Natural killer cell treated with Interleukin-12 subunit alpha and Interleukin-12 subunit beta and Interleukin-15 and Interleukin-18, amount 100 ng/mL, for 72 hours (primary cell): ENCODE data around the gene SMG9. TPM values are rescaled to one million over a fixed set of nuclear protein-coding genes. Genes with fewer than 3 reads are reported as not detected.
A peak's percentile ranks its signal among the peaks of the same experiment; 100 is the strongest.

Experiments used
- ATAC-seq, 2 donors: fragments of 150-1000 bp; cut with Tn5 transposase in 1 of 2; sonication (Bioruptor Pico), chemical (Tn5 transposase) in 1 of 2; 2 replicates each; pipeline ENCODE4 v1.10.0; 2021
- DNase-seq: peaks from one replicate; pipeline ENCODE4 v3.0.0; 2022; ENCODE audit warnings: low spot score
- H3K27ac Mint-ChIP-seq, 2 donors: 1 replicate in 1 of 2; 2 replicates in 1 of 2; pipeline ENCODE4 v1.8.0; 2022; ENCODE audit warnings: mixed read lengths in 2 of 2, mild to moderate bottlenecking in 1 of 2, moderate library complexity in 1 of 2
- H3K27me3 Mint-ChIP-seq, 2 donors: 1 replicate in 1 of 2; 2 replicates in 1 of 2; pipeline ENCODE4 v1.8.0; 2022; ENCODE audit warnings: mixed read lengths in 2 of 2
- H3K36me3 Mint-ChIP-seq: one replicate; pipeline ENCODE4 v1.8.0; 2022; ENCODE audit warnings: mixed read lengths
- H3K4me1 Mint-ChIP-seq, 2 donors: 1 replicate in 1 of 2; 2 replicates in 1 of 2; pipeline ENCODE4 v1.8.0; 2022; ENCODE audit warnings: low read depth in 2 of 2, mixed read lengths in 2 of 2, mild to moderate bottlenecking in 1 of 2
- H3K4me3 Mint-ChIP-seq: one replicate; pipeline ENCODE4 v1.8.0; 2022; ENCODE audit warnings: mixed read lengths
- H3K9me3 Mint-ChIP-seq: 2 replicates; pipeline ENCODE4 v1.8.0; 2022; ENCODE audit warnings: mixed read lengths
- total RNA-seq, 2 donors: library from RNA; stranded (reverse); gene quantifications; one replicate each; pipeline ENCODE4 v1.2.3, GENCODE V29; 2022

Gene SMG9
- total RNA-seq, 2 donors from 2014 or later: 89.4 to 103 TPM

- Mint-ChIP-seq H3K36me3 (no peaks in the 10 kb centered on the region), H3K27ac (peak overlapping the region; percentile 17 to 76), H3K4me3 (peak overlapping the region; percentile 58), H3K4me1 (peaks cover 15 to 18% of the 10 kb centered on the region in 2 donors), H3K27me3 (peaks cover 0 to 3% of the 10 kb centered on the region in 2 donors), H3K9me3 (no peaks in the 10 kb centered on the region)
- ATAC-seq (peak; percentile 35 to 83), DNase-seq (no peak)
Measured at GRCh38 chr19:43681821-43682220, 72.9 kb downstream of the SMG9 start.

DNA sequence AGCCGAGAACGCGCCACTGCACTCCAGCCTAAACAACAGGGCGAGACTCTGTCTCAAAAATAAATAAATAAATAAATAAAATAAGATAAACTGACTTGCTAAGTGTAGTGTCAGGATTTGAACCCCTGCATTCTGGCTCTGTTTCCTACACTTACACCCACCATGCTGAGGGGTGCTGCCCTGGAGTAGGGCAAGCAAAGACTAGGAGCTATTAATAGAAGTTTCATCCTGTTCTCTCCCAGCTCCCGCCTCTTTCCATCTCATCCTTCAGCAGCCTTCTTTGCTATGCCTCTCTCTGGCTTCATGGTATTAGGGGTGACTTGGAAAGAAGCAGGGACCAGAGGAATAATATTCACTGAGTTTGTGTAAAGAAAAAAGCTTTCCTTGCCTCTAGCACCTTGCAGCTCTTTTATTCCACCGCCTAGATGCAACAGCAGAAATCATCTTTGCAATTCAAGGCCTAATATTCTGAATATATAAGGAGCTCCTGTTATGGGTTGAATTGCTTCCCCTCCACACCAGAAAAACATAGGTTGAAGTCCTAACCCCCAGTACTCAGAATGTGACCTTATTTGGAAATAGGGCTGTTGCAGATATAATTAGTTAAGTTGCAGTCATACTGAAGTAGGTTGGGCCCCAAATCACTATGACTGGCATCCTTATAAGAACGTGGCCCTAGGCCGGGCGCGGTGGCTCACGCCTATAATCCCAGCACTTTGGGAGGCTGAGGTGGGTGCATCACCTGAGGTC is 76.1 kb downstream of the SMG9 start:
- Mint-ChIP-seq H3K27me3 (peaks cover 0 to 4% of the 10 kb centered on the region in 2 donors), H3K36me3 (no peaks in the 10 kb centered on the region), H3K4me3 (no peak overlapping the region), H3K9me3 (no peaks in the 10 kb centered on the region), H3K27ac (peak overlapping the region in 1 of 2 donors; percentile 53), H3K4me1 (peaks cover 22 to 24% of the 10 kb centered on the region in 2 donors)
- DNase-seq (no peak), ATAC-seq (no peak)

Other genes with a start within 250 kb of the SMG9 start
- gene ETHE1, start 227.8 kb downstream of the SMG9 start, total RNA-seq: 10 to 100 TPM; 41.7 to 70.4 TPM
- 1 to 10 TPM; 1.4 to 1.9 TPM for gene ZNF575, start 221.8 kb downstream of the SMG9 start, total RNA-seq
- gene XRCC1, start 179.4 kb downstream of the SMG9 start, total RNA-seq: 10 to 100 TPM; 29.9 to 47.0 TPM
- gene PINLYP, start 179.2 kb downstream of the SMG9 start, total RNA-seq: 1 to 10 TPM; 2.7 to 6.2 TPM
- gene IRGQ, start 158.8 kb downstream of the SMG9 start, total RNA-seq: 10 to 100 TPM; 36.8 to 42.6 TPM
- gene ZNF576, start 158.4 kb downstream of the SMG9 start, total RNA-seq: 10 to 100 TPM; 19.5 to 22.3 TPM
- 1 to 10 TPM; 1.1 to 1.8 TPM for gene SRRM5, start 142.9 kb downstream of the SMG9 start, total RNA-seq
- gene ZNF428, start 135.3 kb downstream of the SMG9 start, total RNA-seq: 10 to 100 TPM; 24.9 to 25.3 TPM
- under 1 TPM; 0.59 TPM for gene CADM4, start 115.1 kb downstream of the SMG9 start, total RNA-seq
- gene PLAUR, start 84.8 kb downstream of the SMG9 start, total RNA-seq: 100 to 1,000 TPM in 1 of 2 donors, 10 to 100 TPM in 1; 83.6 to 172 TPM
- gene IRGC, start 38.9 kb downstream of the SMG9 start, total RNA-seq: not detected
- gene KCNN4, start 26.0 kb upstream of the SMG9 start, total RNA-seq: 100 to 1,000 TPM in 1 of 2 donors, 10 to 100 TPM in 1; 99.4 to 107 TPM
- under 1 TPM in 1 of 2 donors, not detected in 1; 0.29 TPM for gene LYPD5, start 47.5 kb upstream of the SMG9 start, total RNA-seq
- 1 to 10 TPM; 7.2 to 8.3 TPM for gene ZNF283, start 72.4 kb upstream of the SMG9 start, total RNA-seq
- 1 to 10 TPM in 1 of 2 donors, under 1 TPM in 1; 0.81 to 1.1 TPM for gene ZNF404, start 129.0 kb upstream of the SMG9 start, total RNA-seq
- 10 to 100 TPM; 15.1 to 15.6 TPM for gene ZNF45, start 180.3 kb upstream of the SMG9 start, total RNA-seq
- 1 to 10 TPM; 3.7 to 5.1 TPM for gene ZNF221, start 196.3 kb upstream of the SMG9 start, total RNA-seq
- gene ZNF155, start 229.2 kb upstream of the SMG9 start, total RNA-seq: 1 to 10 TPM; 6.3 to 7.4 TPM
- gene ZNF230, start 248.0 kb upstream of the SMG9 start, total RNA-seq: 10 to 100 TPM in 1 of 2 donors, 1 to 10 TPM in 1; 6.6 to 11.7 TPM